Measurements from ENCODE around the gene DLD.

The DLD gene

GRCh38 chr7:107969856-107970255 lies 78.9 kb downstream of the DLD start:
- DNase-seq (ENCODE audit: low read depth, low spot score) = no peak
